Frontal cortex (tissue), 4 donors: ENCODE data around the gene MOSMO. TPM values are rescaled to one million over a fixed set of nuclear protein-coding genes. Genes with fewer than 3 reads are reported as not detected.
"Not testable (repeated sequence)": the region's sequence is repeated elsewhere in the genome, so short reads cannot be mapped to it uniquely, and the experiment has no call there.

ENCODE experiments used
- DNase-seq, 2 donors: peaks; one replicate each; pipeline ENCODE4 v3.0.0; 2012; ENCODE audit warnings: low spot score in 2 of 2
- FAIRE-seq: peaks from 2 replicates; lab custom pipeline; 2012; peaks lifted over from hg19 to GRCh38; lab: Jason Lieb, UNC
- total RNA-seq: library from RNA; depleted of rRNA; stranded (reverse); fragments of >200 nt; gene quantifications from one replicate; pipeline ENCODE4 v1.2.3, GENCODE V29; 2014
- donor health status: control.
- donor health status: control.
- donor health status: control.

The MOSMO gene
- total RNA-seq, 1 donor from 2014 or later = 41.2 TPM

DNA sequence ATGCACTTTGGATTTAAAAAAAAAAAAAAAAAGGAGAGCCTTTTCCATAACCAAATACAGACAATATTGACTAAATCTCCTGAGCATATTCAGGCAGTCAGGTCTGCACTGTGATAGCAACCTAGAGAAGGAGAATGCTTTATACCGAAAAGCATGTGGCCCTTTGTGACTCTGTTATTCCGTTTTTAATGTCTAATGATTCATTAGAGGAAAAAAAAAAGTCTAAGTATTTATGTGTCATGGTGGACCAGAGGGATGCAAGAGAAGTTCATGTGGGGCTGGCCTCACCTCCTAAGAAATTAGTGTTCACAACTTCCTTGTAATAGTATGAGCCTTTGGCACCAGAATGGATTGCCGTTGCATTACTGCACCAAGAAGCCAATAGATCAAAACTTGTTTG lies 73.1 kb downstream of the MOSMO start:
- no peak for DNase-seq
- no peak for FAIRE-seq

GRCh38 chr16:22086440-22086839 lies 78.5 kb downstream of the MOSMO start:
- FAIRE-seq = no peak
- DNase-seq = no peak

GRCh38 chr16:22088642-22089041 lies 80.7 kb downstream of the MOSMO start:
- DNase-seq (no peak), FAIRE-seq (no peak)

DNA sequence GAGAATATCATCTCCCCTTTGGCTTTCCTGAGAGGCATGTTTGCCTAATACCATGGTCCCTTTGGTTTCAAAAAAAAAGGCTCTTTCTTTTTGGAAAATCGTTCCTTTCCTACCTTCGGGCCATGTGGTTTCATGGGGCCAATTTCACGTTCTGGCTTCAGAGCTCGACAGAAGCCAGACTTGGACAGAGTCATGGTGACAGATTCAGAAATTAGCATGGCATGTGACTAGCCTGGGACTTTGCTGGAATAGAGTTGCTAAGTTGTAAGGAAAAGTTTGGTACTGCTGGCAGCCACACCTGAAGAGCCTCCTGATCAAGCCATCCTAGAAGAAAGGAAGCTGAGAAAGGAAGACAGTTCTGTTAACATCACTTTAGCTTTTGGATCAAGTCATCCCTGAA lies 82.0 kb downstream of the MOSMO start:
- no peak for DNase-seq
- FAIRE-seq = no peak

DNA sequence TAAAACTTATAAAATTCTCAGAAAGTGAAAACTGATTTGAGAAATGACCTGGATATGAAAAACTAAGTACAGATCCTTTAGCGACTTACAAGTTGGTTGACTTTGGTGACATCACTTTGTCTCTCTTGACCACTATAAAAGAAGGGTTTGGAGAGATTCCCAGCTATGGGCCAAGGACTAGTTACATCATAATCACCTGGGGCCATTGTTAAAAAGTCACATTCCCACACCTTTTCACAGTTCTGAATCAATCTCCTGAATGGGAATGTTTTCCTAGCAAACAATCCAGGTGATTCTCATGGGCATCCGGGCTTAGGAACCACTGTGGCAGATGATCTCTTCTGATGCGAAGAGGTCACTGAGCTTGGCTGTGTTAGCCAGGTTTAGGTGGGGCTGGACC lies 83.8 kb downstream of the MOSMO start:
- no peak for FAIRE-seq
- DNase-seq = no peak

GRCh38 chr16:22092143-22092933 lies 84.4 kb downstream of the MOSMO start, which contains the start of gene VWA3A:
Gene VWA3A, plus strand, starts transcription at chr16:22092541. Its CDS starts 97 bp downstream, at chr16:22092638.
- no peak for FAIRE-seq
- no peak for DNase-seq

DNA sequence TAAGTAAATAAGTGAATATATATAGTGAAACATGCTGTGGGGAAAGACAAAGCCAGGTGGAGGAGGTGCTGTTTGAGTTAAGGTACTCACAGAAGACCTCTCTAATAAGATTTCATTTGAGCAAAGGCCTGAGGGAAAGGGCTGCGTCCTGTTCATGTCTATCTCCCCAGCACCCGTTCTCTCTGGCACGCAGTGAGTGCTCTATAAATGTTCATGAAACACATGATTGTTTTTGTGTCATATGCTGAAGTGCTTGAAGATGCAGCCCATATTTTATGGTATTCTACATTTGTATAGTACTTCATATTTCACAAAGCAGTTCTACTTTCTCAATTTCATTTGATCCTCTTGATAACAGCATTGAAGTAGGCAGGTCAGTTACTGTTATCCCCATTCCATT lies 85.4 kb downstream of the MOSMO start:
- FAIRE-seq = no peak
- no peak for DNase-seq

GRCh38 chr16:22093996-22094395 lies 86.1 kb downstream of the MOSMO start:
- DNase-seq (no peak), FAIRE-seq (no peak)

- FAIRE-seq (no peak), DNase-seq (peak; percentile 11 to 33)
Measured at GRCh38 chr16:22098405-22099255, 90.7 kb downstream of the MOSMO start.

- no peak for FAIRE-seq
Measured at GRCh38 chr16:22099256-22099975, 91.5 kb downstream of the MOSMO start.

DNA sequence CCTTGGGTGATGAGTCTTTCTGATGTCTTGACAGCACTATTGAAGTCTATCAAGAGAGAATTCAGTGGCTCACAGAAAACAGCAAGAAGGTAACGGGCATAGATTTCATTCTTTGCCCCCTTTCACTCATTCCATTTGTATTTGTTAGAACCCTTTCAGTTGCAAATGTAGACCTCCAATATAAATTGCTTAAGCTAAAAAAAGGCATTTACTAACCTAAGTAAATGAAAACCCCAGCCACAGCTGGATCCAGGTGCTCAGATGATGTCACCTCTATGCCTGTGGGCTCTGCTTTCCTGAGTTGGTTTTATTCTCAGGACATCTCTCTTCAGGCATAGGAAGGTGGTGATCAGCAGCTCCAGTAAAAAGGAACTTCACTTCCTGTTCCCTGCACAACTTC lies 95.5 kb downstream of the MOSMO start:
- no peak for DNase-seq

More at GRCh38 chr16:22099256-22099975, 91.5 kb downstream of the MOSMO start:
- no peak for DNase-seq

DNA sequence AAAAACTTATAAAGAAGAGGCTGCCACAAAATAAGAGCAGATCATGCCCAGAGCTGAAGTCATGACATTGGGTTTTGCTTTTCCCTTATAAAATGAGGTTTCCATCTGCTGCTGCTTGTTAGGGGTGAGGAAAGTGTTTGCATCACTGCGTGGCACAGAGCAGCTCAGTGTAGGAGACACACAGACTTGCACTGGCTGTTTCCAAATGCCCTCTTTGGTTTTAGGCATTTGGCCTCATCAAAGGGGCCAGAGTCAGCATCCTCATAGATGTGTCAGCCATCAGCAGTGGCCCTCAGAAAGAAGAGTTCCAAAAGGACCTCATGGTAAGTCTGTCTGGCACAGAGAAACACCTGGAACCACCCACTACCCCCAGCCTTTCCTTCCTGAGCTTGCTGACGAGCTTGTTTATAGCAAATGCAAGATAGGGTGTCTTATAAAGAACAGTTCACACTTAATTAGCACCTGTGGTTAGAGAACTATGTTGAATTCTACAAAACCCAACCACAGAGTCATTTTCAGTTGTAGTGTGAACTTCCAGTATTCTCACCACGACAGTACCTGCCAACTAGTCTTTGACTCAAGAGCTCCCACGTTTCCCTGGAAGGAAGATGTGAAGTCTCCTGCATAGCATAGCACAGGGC lies 101.5 kb downstream of the MOSMO start:
- no peak for DNase-seq

More for the DNA sequence above, 95.5 kb downstream of the MOSMO start:
- no peak for FAIRE-seq

DNA sequence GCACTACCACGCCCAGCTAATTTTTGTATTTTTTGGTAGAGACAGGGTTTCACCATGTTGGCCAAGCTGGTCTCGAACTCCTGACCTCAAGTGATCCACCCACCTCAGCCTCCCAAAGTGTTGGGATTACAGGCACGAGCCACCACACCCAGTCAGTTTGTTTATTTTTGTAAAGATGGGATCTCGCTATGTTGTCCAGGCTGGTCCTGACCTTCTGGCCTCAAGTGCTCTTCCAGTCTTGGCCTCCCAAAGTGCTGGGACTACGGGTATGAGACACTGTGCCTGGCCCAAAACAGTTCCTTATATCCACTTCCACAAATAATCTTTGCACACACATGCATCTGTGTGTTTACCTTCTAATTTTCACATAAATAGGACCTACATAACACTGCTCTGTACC lies 103.7 kb downstream of the MOSMO start:
- not testable (repeated sequence) for DNase-seq, FAIRE-seq

More for the DNA sequence above, 101.5 kb downstream of the MOSMO start:
- FAIRE-seq = no peak

- no peak for FAIRE-seq
Measured at GRCh38 chr16:22116095-22116700, 108.3 kb downstream of the MOSMO start.

DNA sequence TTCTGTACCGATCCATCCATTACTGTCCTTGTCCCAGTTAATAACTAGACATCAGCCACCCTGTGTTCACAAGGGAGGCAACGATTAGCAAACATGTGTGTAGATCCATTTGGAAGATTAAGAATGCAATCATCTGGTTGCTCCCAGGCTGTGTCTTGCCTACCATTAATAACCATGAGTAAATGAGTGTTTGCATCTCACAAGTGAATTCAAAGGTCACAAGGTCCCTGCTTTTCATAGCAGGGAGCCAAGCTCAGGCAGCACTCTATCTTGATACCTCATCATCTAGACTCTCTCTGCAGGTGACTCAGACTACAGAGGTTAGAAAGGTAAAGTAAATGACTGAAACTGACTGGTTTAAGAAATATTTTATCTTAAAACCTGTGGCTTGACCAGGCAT lies 109.7 kb downstream of the MOSMO start:
- FAIRE-seq (no peak), DNase-seq (no peak)

More at GRCh38 chr16:22116095-22116700, 108.3 kb downstream of the MOSMO start:
- no peak for DNase-seq

GRCh38 chr16:22120440-22120839 lies 112.5 kb downstream of the MOSMO start:
- FAIRE-seq = no peak
- no peak for DNase-seq

DNA sequence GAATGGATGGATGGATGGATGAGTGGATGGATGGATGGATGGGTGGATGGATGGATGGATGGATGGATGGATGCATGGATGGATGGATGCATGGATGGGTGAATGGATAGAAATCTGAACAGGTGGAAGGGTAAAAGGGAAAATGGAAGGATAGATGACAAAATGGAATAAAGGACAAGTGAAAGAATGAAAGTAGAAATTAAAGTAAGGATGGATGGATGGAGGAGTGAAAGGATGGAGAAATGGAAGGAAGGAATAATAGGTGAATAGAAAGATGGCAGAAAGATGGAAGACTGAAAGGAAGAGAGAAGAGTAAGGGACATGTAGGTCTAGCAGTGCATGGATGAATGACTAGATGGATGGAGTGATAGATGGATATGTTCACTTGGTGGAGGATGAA lies 114.3 kb downstream of the MOSMO start:
- FAIRE-seq (no peak), DNase-seq (no peak)

- no peak for FAIRE-seq
Measured at GRCh38 chr16:22123146-22123545, 115.2 kb downstream of the MOSMO start.

GRCh38 chr16:22123759-22124490 lies 116.0 kb downstream of the MOSMO start:
- DNase-seq (no peak), FAIRE-seq (no peak)

More at GRCh38 chr16:22123146-22123545, 115.2 kb downstream of the MOSMO start:
- DNase-seq = no peak
